Measurements from ENCODE around the gene TUBG2.
"Not testable (repeated sequence)": the region's sequence is repeated elsewhere in the genome, so short reads cannot be mapped to it uniquely, and the experiment has no call there.

TUBG2 gene

GRCh38 chr17:42642336-42642735 lies 16.7 kb upstream of the TUBG2 start:
- TF ChIP-seq CTCF (IDR thresholded peaks at IDR 0.05; ENCODE audit: low read depth, low read length): no peak
- no peak for DNase-seq (ENCODE audit: extremely low read depth, low read depth)

GRCh38 chr17:42647778-42648177 lies 11.3 kb upstream of the TUBG2 start:
- DNase-seq (ENCODE audit: extremely low read depth, low read depth): no peak
- TF ChIP-seq CTCF (IDR thresholded peaks at IDR 0.05; ENCODE audit: low read depth, low read length): no peak

GRCh38 chr17:42651392-42651791 lies 7.7 kb upstream of the TUBG2 start:
- no peak for DNase-seq (ENCODE audit: extremely low read depth, low read depth)
- no peak for TF ChIP-seq CTCF (IDR thresholded peaks at IDR 0.05; ENCODE audit: low read depth, low read length)

GRCh38 chr17:42653179-42654124 lies 5.6 kb upstream of the TUBG2 start:
- DNase-seq (ENCODE audit: extremely low read depth, low read depth): peak; percentile 68
- no peak for TF ChIP-seq CTCF (IDR thresholded peaks at IDR 0.05; ENCODE audit: low read depth, low read length)

- no peak for DNase-seq (ENCODE audit: extremely low read depth, low read depth)
- TF ChIP-seq CTCF (IDR thresholded peaks at IDR 0.05; ENCODE audit: low read depth, low read length): no peak
Measured at GRCh38 chr17:42655528-42655927, 3.6 kb upstream of the TUBG2 start.

- no peak for TF ChIP-seq CTCF (IDR thresholded peaks at IDR 0.05; ENCODE audit: low read depth, low read length)
Measured at GRCh38 chr17:42657824-42658588, 1.1 kb upstream of the TUBG2 start.

GRCh38 chr17:42659932-42660274 lies 819 bp downstream of the TUBG2 start:
- DNase-seq (ENCODE audit: extremely low read depth, low read depth): not testable (repeated sequence)

More at GRCh38 chr17:42657824-42658588, 1.1 kb upstream of the TUBG2 start:
- DNase-seq (ENCODE audit: extremely low read depth, low read depth): no peak

Data from AG09319 (cell line).